Spinal cord (tissue), 10 donors: ENCODE results near the gene FGD6. TPM values are rescaled to one million over a fixed set of nuclear protein-coding genes. Genes with fewer than 3 reads are reported as not detected.
"Not testable (repeated sequence)": the region's sequence is repeated elsewhere in the genome, so short reads cannot be mapped to it uniquely, and the experiment has no call there.

Experiments used
- DNase-seq, 6 donors: peaks; one replicate each; pipeline versions ENCODE4 v3.0.0 to v3.0.0-alpha.2; 2013 to 2015; ENCODE audit warnings: low spot score in 6 of 6, low read depth in 4 of 6
- H3K27ac ChIP-seq: one replicate; pipeline ENCODE4 v1.5.1; 2013; ENCODE audit warnings: low read depth, low read length, control low read depth
- H3K27me3 ChIP-seq: one replicate; pipeline ENCODE4 v1.6.1; 2013; ENCODE audit warnings: low read length; ENCODE audit not compliant: control insufficient read depth, insufficient read depth
- H3K36me3 ChIP-seq: one replicate; pipeline ENCODE4 v1.6.1; 2013; ENCODE audit warnings: low read length; ENCODE audit not compliant: control insufficient read depth, insufficient read depth
- H3K4me1 ChIP-seq: one replicate; pipeline ENCODE4 v1.6.1; 2013; ENCODE audit warnings: low read length; ENCODE audit not compliant: control insufficient read depth, insufficient read depth
- H3K4me3 ChIP-seq: one replicate; pipeline ENCODE4 v1.5.1; 2013; ENCODE audit warnings: low read depth, low read length, control low read depth
- H3K9me3 ChIP-seq: one replicate; pipeline ENCODE4 v1.6.1; 2013; ENCODE audit warnings: low read length; ENCODE audit not compliant: control insufficient read depth, insufficient read depth
- WGBS: methylation state at CpG from one replicate; pipeline ENCODE4 v1.1.5; 2013; ENCODE audit warnings: missing lambda C conversion rate; ENCODE audit not compliant: insufficient coverage; 5-methylcytosine and 5-hydroxymethylcytosine counted together
- polyA plus RNA-seq, 2 donors: library from polyadenylated mRNA; unstranded; fragments of 120-200 nt; gene quantifications; one replicate each; pipeline ENCODE4 v1.2.1, GENCODE V29; 2013; ENCODE audit not compliant: insufficient read length in 2 of 2
- total RNA-seq, 2 donors: library from RNA; depleted of rRNA in 1 of 2; stranded (reverse); fragments of 120-200 nt in 1 of 2; fragments of >200 nt in 1 of 2; gene quantifications; one replicate each; pipeline versions ENCODE4 v1.2.3 to v1.2.4, GENCODE V29; 2013 to 2014
- donor health status: healthy.

FGD6 gene
- total and polyA plus RNA-seq, 4 donors = 6.1 to 42.9 (median 15.2) TPM

DNA sequence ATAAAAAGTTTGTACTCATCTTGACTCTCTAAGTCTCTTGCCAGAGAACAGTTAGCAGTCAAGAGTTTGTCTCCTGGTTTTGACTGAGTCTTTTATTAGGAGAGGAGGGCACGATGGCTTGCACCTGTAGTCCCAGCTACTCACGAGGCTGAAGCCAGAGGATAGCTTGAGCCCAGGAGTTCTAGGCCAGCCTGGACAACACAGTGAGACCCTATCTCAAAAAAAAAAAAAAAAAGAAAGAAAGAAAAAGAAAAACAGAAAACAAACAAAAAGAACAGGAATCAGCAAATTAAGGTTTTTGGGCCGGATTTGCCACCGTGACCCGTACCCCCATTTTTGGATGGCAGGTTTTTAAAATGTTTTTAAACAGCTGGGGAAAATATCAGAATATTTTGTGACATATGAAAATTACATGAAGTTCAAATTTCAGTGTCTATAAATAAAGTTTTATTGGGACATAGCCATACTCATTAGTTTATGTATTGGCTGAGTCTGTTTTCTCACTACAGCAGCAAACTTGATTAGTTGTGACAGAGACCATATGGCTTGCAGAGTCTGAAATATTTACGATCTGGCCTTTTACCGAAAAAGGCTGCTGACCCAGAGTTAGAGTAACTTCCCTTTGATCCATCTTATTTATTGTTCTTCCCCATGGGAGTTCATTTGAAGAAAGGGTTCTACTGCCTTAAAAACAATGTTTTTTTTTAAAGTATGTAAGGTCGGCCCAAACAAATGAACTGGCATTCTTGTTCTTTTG lies 31.5 kb upstream of the FGD6 start:
- Histone ChIP-seq H3K27me3 (no peaks in the 10 kb centered on the region), H3K4me3 (no peak overlapping the region), H3K9me3 (no peaks in the 10 kb centered on the region), H3K4me1 (peaks cover 2% of the 10 kb centered on the region), H3K27ac (no peak overlapping the region), H3K36me3 (peaks cover 4% of the 10 kb centered on the region)
- WGBS = 83% methylated on average over 1 of the region's 8 CpGs
- DNase-seq = peak in 1 of 6 donors; percentile 55

DNA sequence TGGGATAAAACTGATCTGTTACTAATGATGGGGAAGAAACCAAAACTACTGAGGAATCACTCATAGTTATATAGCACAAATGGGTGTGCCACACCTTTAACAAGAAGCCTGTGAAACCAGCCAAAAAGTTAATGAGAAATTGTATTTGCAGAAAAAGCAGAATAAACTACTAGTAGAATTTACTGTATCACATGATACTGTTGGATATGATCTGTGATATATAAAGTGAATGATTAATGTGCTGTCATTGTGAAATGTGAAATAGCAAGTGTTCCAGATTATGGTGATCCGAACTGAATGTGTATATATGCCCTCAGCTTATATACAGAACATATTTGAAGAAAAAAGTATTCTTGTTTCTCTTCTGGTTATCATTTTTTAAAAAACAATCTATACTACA lies 30.8 kb upstream of the FGD6 start:
- DNase-seq = no peak
- H3K36me3 ChIP-seq = peaks cover 4% of the 10 kb centered on the region
- no peaks in the 10 kb centered on the region for H3K9me3 ChIP-seq
- no peak overlapping the region for H3K4me3 ChIP-seq
- no peak overlapping the region for H3K27ac ChIP-seq
- no CpG with 5 or more reads among the region's 1 CpG for WGBS
- peaks cover 2% of the 10 kb centered on the region for H3K4me1 ChIP-seq
- H3K27me3 ChIP-seq = no peaks in the 10 kb centered on the region

DNA sequence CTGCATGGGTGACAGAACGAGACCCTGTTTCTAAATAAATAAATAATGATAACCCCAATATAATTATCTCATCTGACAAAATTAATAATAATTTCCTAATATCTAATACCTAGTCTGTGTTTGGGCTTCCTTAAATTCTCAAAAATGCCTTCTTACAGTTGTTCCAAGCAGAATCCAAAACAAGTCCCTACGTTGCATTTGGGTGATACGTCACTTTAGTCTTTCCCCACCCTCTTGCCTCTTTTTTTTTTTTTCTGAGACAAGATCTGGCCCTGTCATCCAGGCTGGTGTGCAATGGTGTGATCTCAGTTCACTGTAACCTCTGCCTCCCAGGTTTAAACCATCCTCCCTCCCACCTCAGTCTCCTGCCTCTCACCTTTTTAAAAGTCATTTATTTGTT lies 27.1 kb upstream of the FGD6 start:
- peaks cover 5% of the 10 kb centered on the region for H3K36me3 ChIP-seq
- H3K27me3 ChIP-seq = no peaks in the 10 kb centered on the region
- no peak overlapping the region for H3K4me3 ChIP-seq
- H3K9me3 ChIP-seq = no peaks in the 10 kb centered on the region
- WGBS = 80% methylated on average over 2 of the region's 3 CpGs
- DNase-seq = no peak
- H3K4me1 ChIP-seq = peaks cover 2% of the 10 kb centered on the region
- H3K27ac ChIP-seq = no peak overlapping the region

DNA sequence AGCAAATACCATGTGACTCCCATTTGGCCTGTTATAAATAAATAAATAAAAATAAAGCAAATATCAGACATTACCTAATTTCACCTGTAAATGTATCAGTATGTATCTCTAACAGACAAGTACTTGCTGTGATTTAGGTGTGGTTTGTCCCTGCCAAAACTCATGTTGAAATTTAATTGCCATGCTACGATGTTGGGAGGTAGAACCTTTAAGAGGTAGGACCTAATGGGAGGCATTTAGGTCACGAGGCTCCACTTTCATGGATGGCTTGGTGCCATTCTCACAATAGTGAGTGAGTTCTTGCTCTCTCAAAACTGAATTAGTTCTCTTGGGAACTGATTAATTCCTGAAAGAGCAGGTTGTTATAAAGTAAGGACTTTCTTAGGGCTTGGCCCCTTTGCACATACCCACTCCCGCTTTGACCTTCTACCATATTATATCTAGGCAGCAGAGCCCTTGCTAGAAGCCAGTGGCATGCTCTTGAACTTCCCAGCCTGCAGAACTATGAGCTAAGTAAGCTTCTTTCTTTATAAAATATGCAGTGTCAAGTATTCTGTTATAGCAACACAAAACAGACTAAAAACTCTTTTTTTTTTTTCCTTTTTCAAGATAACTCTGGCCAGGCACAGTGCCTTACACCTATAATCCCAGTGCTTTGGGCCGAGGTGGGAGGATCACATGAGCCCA lies 26.4 kb upstream of the FGD6 start:
- WGBS = 92% methylated on average over 2 of the region's 4 CpGs
- peaks cover 2% of the 10 kb centered on the region for H3K4me1 ChIP-seq
- H3K4me3 ChIP-seq = no peak overlapping the region

DNA sequence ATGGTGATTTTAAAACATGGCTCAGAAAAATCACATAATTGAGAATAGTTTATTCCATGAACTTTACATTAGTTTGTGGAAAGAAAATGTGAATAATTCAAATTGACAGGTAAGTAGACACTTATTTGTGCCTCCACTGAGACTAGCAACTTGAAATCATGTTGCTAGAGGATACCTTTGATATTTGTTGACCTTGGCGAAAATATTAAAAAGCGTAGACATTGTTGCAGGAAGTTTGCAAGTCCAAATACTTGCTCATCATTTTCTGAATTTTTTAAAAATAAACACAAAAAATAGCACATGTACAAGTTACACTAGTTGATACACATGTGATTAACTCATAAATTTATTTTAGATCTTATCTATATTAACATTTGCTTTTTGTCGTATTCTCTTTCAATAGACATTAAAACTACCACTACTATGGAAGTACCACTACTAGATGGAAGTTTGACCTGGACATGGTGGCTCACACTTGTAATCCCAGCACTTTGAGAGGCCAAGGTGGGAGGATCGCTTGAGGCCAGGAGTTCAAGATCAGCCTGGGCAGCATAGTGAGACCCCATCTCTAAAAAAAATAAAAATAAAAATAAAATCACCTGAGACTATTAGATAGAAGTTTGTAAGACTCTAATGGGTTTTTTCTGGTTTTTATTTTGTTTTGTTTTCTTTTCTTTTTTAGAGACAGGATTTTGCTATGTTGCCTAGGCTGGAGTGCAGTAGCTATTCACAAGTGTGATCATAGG lies 24.7 kb upstream of the FGD6 start:
- no peak for DNase-seq
- H3K27me3 ChIP-seq = no peaks in the 10 kb centered on the region
- no peak overlapping the region for H3K4me3 ChIP-seq
- WGBS = no CpG with 5 or more reads among the region's 4 CpGs
- no peaks in the 10 kb centered on the region for H3K9me3 ChIP-seq
- H3K36me3 ChIP-seq = peaks cover 5% of the 10 kb centered on the region
- no peak overlapping the region for H3K27ac ChIP-seq
- peaks cover 2% of the 10 kb centered on the region for H3K4me1 ChIP-seq

More for the DNA sequence above, 26.4 kb upstream of the FGD6 start:
- no peaks in the 10 kb centered on the region for H3K9me3 ChIP-seq
- H3K27me3 ChIP-seq = no peaks in the 10 kb centered on the region
- H3K36me3 ChIP-seq = peaks cover 5% of the 10 kb centered on the region
- DNase-seq = no peak
- H3K27ac ChIP-seq = no peak overlapping the region

DNA sequence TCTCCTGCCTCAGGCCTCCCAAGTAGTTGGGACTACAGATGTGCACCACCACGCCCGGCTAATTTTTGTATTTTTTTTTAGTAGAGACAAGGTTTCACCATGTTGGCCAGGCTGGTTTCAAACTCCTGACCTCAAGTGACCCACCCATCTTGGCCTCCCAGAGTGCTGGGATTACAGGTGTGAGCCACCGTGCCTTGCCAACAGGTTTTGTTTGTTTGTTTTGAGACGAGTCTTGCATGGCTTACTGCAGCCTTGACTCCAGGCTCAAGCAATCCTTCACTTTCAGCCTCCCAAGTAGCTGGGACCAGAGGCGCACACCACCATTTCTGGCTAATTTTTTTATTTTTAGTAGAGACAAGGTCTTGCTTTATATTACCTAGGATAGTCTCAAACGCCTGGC lies 23.9 kb upstream of the FGD6 start:
- H3K9me3 ChIP-seq, H3K27ac ChIP-seq, H3K27me3 ChIP-seq, H3K4me3 ChIP-seq, DNase-seq, H3K4me1 ChIP-seq, H3K36me3 ChIP-seq: not testable (repeated sequence)
- WGBS = no CpG with 5 or more reads among the region's 6 CpGs

DNA sequence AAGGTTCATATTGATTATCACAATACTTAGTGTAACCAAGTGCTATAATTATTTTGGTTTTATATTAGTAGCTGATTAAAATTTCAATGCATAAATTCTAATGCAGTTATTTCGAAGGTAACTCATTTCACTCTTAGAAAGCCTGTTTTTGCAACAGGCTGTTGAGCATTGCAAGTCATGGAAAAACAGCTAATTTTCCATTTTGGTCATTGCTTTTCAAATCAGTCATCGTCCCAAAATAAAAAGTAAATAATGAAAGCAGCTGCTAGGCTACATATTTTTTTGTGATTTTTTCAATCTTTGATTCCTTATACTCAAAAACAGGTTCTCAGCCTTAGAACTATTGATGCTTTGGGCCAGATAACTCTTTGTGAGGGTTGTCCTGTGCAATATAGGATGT lies 23.3 kb upstream of the FGD6 start:
- H3K4me3 ChIP-seq = no peak overlapping the region
- no peaks in the 10 kb centered on the region for H3K27me3 ChIP-seq
- H3K36me3 ChIP-seq = peaks cover 5% of the 10 kb centered on the region
- WGBS = no CpG with 5 or more reads among the region's 2 CpGs
- DNase-seq = no peak
- no peaks in the 10 kb centered on the region for H3K9me3 ChIP-seq
- no peak overlapping the region for H3K27ac ChIP-seq
- no peaks in the 10 kb centered on the region for H3K4me1 ChIP-seq

DNA sequence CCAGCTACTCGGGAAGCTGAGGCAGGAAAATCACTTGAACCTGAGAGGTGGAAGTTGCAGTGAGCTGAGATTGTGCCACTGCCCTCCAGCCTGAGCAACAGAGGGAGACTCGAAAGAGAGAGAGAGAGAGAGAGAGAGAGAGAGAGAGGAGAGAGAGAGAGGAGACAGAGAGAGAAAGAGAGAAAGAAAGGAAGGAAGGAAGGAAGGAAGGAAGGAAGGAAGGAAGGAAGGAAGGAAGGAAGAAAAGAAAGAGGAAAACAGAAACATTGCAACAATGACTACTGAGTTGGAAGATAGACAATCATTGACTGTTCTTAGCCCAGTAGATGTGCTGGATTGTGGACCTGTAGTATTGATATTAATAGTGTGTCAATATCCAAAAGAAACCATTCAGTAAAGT lies 22.6 kb upstream of the FGD6 start:
- not testable (repeated sequence) for H3K4me3 ChIP-seq, H3K27me3 ChIP-seq, H3K4me1 ChIP-seq, H3K27ac ChIP-seq, DNase-seq, H3K9me3 ChIP-seq, H3K36me3 ChIP-seq
- 96% methylated on average over 2 of the region's 2 CpGs for WGBS

DNA sequence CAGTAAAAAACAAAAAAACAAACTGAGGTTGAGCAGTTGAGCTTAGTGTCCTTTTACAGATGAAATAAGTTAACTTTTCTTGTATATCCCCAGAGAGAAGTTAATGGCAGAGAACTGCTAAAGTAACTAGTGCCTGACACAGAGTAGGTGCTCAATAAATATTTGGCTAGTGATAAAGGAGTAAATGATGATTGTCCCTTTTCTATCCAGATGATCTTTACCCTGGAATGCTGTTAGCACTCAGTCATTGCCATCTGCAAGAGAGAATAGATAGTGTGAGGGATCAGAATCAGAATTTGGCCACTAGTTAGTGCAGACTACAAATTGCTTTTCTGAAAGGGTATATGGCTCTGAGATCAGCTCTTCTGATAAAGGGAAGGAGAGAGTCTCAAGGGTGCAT lies 21.9 kb upstream of the FGD6 start:
- no peak for DNase-seq
- Histone ChIP-seq H3K9me3 (no peaks in the 10 kb centered on the region), H3K4me1 (no peaks in the 10 kb centered on the region), H3K4me3 (no peak overlapping the region), H3K27me3 (no peaks in the 10 kb centered on the region), H3K27ac (no peak overlapping the region), H3K36me3 (peaks cover 7% of the 10 kb centered on the region)
